Measurements from ENCODE around the gene KCTD7.
"Not testable (repeated sequence)": the region's sequence is repeated elsewhere in the genome, so short reads cannot be mapped to it uniquely, and the experiment has no call there.

- TF ChIP-seq EP300 (IDR thresholded peaks at IDR 0.05): not testable (repeated sequence)
- TF ChIP-seq, protein P1, sequence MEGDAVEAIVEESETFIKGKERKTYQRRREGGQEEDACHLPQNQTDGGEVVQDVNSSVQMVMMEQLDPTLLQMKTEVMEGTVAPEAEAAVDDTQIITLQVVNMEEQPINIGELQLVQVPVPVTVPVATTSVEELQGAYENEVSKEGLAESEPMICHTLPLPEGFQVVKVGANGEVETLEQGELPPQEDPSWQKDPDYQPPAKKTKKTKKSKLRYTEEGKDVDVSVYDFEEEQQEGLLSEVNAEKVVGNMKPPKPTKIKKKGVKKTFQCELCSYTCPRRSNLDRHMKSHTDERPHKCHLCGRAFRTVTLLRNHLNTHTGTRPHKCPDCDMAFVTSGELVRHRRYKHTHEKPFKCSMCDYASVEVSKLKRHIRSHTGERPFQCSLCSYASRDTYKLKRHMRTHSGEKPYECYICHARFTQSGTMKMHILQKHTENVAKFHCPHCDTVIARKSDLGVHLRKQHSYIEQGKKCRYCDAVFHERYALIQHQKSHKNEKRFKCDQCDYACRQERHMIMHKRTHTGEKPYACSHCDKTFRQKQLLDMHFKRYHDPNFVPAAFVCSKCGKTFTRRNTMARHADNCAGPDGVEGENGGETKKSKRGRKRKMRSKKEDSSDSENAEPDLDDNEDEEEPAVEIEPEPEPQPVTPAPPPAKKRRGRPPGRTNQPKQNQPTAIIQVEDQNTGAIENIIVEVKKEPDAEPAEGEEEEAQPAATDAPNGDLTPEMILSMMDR (IDR thresholded peaks at IDR 0.05): not testable (repeated sequence)
Observed at GRCh38 chr7:66672432-66673123, 43.9 kb downstream of the KCTD7 start.
